ENCODE data around the gene GSTCD. TPM values are rescaled to one million over a fixed set of nuclear protein-coding genes. Genes with fewer than 3 reads are reported as not detected.

The GSTCD gene
- total RNA-seq, 1 donor from 2014 or later: 17.1 TPM

GRCh38 chr4:105670684-105671083 is 37.9 kb upstream of the GSTCD start:
- no peaks in the 10 kb centered on the region for H3K27me3 ChIP-seq (ENCODE audit: control insufficient read depth, insufficient read depth, low read length)
- no peak for FAIRE-seq
- no peak overlapping the region for H3K4me3 ChIP-seq (ENCODE audit: low read depth, low read length)
- no peak for TF ChIP-seq CTCF (IDR thresholded peaks at IDR 0.05; ENCODE audit: insufficient read depth, low read length, severe bottlenecking)
- DNase-seq (ENCODE audit: low read depth): no peak
- no peaks in the 10 kb centered on the region for H3K36me3 ChIP-seq (ENCODE audit: control insufficient read depth, insufficient read depth, low read length)

- DNase-seq (ENCODE audit: low read depth): no peak
- Histone ChIP-seq H3K36me3 (ENCODE audit: control insufficient read depth, insufficient read depth, low read length) (no peaks in the 10 kb centered on the region), H3K27me3 (ENCODE audit: control insufficient read depth, insufficient read depth, low read length) (no peaks in the 10 kb centered on the region), H3K4me3 (ENCODE audit: low read depth, low read length) (no peak overlapping the region)
- TF ChIP-seq CTCF (IDR thresholded peaks at IDR 0.05; ENCODE audit: insufficient read depth, low read length, severe bottlenecking): no peak
- FAIRE-seq: no peak
Observed at GRCh38 chr4:105671301-105671700, 37.3 kb upstream of the GSTCD start.

- H3K4me3 ChIP-seq (ENCODE audit: low read depth, low read length): no peak overlapping the region
- H3K27me3 ChIP-seq (ENCODE audit: control insufficient read depth, insufficient read depth, low read length): no peaks in the 10 kb centered on the region
- no peak for TF ChIP-seq CTCF (IDR thresholded peaks at IDR 0.05; ENCODE audit: insufficient read depth, low read length, severe bottlenecking)
- no peaks in the 10 kb centered on the region for H3K36me3 ChIP-seq (ENCODE audit: control insufficient read depth, insufficient read depth, low read length)
- FAIRE-seq (no peak), DNase-seq (ENCODE audit: low read depth) (peak; percentile 5)
Observed at GRCh38 chr4:105674011-105674410, 34.6 kb upstream of the GSTCD start.

- H3K27me3 ChIP-seq (ENCODE audit: control insufficient read depth, insufficient read depth, low read length): no peaks in the 10 kb centered on the region
- FAIRE-seq: no peak
- no peaks in the 10 kb centered on the region for H3K36me3 ChIP-seq (ENCODE audit: control insufficient read depth, insufficient read depth, low read length)
- DNase-seq (ENCODE audit: low read depth): no peak
- H3K4me3 ChIP-seq (ENCODE audit: low read depth, low read length): no peak overlapping the region
- no peak for TF ChIP-seq CTCF (IDR thresholded peaks at IDR 0.05; ENCODE audit: insufficient read depth, low read length, severe bottlenecking)
Observed at GRCh38 chr4:105677709-105678108, 30.9 kb upstream of the GSTCD start.

GRCh38 chr4:105679186-105679585 is 29.4 kb upstream of the GSTCD start:
- Histone ChIP-seq H3K27me3 (ENCODE audit: control insufficient read depth, insufficient read depth, low read length) (no peaks in the 10 kb centered on the region), H3K4me3 (ENCODE audit: low read depth, low read length) (no peak overlapping the region), H3K36me3 (ENCODE audit: control insufficient read depth, insufficient read depth, low read length) (no peaks in the 10 kb centered on the region)
- DNase-seq (ENCODE audit: low read depth) (peak; percentile 57), FAIRE-seq (no peak)
- TF ChIP-seq CTCF (IDR thresholded peaks at IDR 0.05; ENCODE audit: insufficient read depth, low read length, severe bottlenecking): no peak

- DNase-seq (ENCODE audit: low read depth) (peak; percentile 85), FAIRE-seq (no peak)
- no peak overlapping the region for H3K4me3 ChIP-seq (ENCODE audit: low read depth, low read length)
- peaks cover 3% of the 10 kb centered on the region for H3K36me3 ChIP-seq (ENCODE audit: control insufficient read depth, insufficient read depth, low read length)
- TF ChIP-seq CTCF (IDR thresholded peaks at IDR 0.05; ENCODE audit: insufficient read depth, low read length, severe bottlenecking): no peak
- H3K27me3 ChIP-seq (ENCODE audit: control insufficient read depth, insufficient read depth, low read length): no peaks in the 10 kb centered on the region
Observed at GRCh38 chr4:105683038-105683437, 25.5 kb upstream of the GSTCD start.

All from bronchial epithelial cell (primary cell).